Measurements from ENCODE around the gene NUP62.

The NUP62 gene

DNA sequence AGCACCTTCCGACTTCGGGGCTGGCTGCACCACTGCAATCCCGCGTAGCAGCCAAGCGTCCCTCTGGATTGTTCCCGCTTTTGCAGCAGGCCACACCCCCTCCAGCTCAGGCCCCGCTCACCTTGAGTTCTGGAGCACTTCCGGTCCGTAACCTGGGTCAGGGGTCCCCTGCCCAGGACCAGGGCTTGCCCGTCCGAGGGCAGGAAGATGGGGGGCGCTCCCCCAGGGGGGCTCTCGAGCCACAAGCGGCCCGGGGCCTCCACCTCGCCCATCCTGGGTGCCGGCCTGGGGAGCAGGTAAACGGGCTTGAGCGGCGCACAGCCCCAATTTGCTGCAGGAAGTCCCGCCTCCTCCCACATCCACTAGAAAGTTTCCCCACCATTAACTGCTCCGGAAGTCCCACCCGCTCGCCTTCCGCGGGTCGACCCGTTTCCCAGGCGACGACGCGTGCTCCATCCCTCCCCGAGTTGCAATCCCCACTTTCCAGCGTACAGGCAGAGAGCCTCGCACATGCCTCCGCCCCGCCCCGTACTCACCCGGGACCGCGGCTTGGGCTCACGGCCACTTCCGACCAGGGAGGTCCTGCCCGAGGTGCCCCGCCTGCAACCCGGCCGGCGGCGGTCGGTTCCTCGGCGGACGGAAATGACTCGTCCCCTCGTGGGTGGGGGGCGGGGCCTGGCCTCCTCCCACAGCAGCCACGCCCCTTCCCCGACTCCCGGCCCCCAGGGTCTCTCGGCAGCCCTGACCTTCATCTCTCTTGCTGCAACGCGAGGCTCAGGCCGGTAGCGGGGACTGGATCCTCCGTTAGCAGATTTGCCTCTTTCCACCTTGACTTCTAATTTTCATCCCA lies 62.1 kb downstream of the NUP62 start, which contains the start of gene PNKP:
Gene PNKP, minus strand, starts transcription at position 644 of the 850 bp plus-strand sequence. Its CDS starts 372 bp downstream, at position 272.
- peak; percentile 93 for DNase-seq (ENCODE audit: low spot score)

DNA sequence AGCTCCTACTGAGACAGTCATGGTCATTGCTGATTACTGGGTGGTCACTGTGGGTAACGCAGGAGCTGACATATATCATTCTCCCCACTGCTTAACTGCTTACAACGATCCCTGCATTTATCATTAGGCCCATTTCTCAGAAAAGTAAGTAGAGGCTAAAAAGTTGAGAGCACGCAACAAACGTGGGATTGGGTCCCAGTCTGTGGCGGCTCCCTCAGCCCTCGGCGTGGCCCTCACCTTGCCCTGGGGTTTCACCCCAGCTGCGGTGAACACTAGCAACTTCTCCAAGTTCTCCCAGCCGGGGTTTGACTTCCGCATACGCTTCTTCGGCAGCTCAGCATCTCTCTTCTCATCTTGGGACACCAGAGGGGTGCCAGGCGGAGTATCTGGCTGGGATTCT lies 64.4 kb downstream of the NUP62 start:
- DNase-seq (ENCODE audit: low spot score), result no peak

DNA sequence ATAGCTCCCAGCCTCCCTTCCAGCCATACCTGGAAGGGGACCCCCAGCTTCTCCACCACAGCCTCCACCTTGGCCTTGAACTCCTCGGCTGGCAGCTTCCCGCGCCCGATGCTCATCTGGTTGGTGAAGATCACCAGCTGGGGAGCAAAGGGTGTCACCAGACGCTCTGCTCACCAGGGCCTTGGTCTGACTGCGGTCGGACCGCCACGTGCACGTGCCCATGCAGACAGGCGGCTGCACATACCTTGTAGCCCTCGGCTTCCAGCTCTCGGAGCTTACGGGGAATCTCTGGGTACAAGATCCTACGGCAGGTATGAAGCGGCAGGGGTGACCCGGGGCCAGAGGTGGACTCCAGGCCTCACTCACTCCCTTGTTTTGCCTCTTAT lies 65.4 kb downstream of the NUP62 start:
- DNase-seq (ENCODE audit: low spot score), result no peak

DNA sequence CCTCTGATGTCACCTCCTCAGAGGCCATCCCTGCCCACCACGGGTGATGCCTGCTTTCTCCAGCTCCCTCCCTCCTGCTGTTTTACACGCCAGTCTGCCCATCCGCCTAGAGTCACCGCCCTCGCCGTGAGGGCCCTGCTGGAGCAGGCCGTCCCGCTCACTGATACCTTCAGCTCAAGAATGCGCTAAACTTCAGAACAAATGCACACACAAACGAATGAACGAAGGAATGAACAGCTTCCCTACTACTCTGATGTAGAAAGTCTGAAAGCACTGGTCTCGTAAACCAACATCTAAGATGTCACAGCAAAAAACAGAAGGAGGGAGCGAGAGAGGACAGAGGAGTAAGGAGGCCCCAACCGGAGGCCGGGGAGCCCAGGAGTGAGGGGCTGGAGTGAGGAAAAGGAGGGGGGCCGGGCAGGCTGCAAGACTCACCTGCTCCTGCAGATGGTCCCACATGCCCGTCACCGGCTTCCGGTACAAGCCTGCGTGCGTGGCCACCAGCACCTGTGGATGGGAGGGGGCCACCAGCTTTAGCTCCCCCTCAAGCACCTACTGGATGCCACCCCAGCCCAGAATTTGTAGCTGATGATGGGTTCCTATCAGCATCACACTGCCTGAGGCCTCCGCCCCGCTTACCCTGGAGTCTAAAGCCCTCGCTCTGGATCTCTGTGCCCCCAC lies 65.9 kb downstream of the NUP62 start:
- DNase-seq (ENCODE audit: low spot score), result no peak

DNA sequence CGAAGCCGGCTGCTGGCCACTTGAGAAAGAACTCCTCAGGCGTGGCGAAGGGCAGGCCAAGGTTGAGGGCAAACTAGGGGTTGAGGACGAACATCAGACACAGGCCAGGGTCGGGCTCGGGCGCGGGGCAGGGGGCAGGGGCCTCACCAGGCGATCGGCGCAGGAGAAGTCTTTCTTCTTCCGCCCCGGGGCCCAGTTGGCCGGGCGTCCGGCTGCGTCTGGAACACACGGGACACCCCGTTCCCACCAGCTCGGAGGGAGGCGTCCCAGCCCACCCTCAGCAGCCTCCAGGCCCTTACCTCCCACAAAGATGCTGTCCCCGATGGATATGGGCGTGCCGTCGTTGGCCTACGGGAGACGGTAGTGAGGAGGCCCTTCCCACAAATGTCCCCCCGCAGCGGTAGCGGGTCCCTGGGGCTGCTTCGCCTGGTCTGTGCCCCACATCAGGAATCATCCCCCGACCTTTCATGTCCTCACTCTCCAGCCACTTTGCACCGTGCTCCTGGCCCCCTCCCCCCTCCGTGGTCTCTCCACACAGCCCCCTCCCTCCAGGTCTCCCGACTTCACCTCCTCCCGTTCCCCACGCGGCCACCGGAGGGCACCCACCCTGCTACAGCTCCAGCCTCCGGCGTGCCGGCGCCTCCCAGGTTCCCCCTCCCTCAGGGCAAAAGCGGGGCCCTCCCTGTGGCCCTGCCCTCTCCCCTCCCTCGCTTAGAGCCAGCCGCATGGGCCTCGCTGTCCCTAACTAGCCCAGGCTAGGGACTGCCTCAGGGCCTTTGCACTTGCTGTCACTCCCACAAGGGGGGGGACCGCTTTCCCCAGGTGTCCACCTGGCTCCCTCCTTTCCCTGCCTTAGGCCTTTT lies 66.7 kb downstream of the NUP62 start:
- DNase-seq (ENCODE audit: low spot score), result no peak

DNA sequence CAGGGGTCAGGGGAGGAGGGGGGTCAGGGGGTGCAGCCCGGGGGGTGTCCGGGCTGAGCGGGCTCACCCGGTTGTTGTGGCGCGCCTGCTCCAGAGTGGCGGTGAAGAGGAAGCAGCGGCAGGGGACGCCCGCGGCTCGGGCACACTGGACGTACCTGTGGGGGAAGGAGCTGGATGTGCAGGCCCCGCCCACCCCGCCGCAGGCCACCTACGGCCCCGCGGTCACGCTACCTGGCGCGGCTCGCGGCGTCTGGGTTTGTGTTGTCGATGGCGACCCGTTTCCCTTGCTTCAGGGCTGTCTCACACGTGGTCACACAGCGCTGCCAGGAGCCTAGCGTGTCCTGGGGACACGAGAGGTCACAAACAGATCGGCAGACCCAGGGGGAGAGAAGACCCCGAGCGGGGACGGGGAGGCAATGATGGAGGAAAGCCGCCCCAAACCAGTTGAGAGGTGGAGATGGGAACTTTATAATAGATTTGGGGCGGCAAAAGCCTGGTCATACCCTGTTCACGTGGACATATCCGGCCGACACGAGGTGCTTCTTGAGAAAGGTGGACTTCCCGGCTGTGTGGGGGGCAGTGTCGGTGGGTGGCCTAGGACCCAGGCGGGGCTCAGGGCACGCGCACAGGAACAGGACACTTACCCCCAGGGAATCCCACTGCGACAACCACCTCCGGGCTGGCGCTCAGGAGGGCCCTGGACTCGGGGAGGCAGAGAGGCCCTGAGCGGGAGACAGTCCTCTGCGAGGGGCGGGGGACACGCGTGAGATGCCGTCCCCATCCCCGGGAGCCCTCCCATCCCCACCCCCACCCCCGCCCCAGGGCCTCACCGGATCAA lies 67.5 kb downstream of the NUP62 start:
- DNase-seq (ENCODE audit: low spot score), result no peak

DNA sequence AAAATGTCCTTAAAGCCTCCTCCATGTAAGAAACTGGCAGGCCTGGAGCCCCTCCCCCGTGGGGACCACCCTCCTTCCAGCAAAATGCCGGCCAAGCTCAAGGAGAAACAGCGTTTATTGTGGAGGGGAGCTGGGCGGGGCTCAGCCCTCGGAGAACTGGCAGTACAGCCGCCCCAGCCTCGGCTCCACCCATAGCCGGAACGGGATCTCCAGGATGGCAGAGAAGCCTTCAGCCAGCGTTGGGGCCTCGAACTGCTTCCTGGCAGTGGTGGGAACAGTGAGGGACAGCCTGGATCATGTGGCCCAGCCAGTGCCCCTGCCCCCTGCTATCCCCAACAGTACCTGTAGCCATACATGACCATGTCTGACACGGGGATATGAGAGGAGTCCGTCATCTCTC lies 68.2 kb downstream of the NUP62 start:
- DNase-seq (ENCODE audit: low spot score), result no peak

DNA sequence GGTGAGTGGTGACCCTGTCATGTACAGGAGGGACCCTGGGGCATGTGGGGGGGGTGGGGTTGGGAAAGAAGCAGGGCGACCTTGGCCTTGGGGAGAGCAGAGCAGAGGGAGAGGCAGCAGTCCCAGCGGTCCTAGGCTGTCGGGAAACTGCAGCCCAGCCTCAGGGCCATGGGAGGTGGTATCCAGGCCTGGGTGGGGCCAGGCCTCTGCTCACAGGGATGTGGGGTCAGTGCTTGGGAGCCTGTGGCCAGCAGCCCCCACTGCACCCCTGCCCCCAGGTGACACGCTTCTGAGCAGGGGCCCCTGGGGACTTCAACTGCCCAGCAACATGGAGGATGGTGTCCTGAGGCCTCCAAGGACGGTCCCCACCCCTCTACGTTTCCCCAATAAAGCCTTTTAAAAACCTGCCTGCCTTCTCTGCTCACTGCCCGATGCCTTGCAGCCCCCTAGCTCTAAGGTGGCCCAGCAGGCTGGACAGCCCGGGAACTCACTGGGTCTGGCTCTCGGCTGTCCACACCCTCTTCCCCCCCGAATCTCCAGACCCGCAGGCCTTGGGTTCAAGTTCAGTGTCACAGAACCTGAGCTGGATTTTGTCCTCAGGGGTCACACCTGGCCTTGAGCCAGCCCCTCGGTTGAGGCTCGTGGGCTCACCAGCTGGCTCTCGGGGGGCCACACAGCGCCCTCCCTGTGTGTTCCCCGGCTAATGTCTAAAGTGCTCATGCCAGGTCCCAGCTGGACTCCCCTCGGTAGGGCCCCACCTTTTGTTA lies 68.8 kb downstream of the NUP62 start:
- no peak for DNase-seq (ENCODE audit: low spot score)

DNA sequence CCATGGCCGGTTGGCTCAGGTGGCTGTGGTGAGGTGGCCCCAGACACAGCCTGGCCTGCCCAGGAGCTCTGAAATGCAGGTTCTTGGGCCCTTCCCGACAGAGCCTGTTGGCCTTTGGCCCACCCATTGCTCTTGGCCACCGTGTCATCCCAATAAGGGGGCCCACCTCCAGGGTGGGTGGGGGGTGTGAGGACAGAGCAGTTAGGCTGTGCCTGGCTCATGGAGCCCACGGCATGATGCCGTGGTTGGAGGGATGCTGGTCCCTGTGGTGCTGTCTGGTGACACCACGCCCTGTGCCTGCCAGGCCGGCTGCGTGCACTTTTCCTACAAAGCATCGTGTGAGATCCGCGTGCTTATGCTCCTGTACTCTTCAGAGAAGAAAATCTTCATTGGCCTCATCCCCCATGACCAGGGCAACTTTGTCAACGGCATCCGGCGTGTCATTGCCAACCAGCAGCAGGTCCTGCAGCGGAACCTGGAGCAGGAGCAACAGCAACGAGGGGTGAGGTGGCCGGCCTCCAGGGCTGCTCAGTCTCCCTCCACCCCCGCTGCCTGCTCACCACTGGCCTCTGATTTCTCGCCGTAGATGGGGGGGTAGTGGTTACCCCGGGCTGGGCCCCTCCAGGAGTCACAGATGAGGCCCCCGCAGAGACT lies 69.5 kb downstream of the NUP62 start:
- DNase-seq (ENCODE audit: low spot score), result no peak

DNA sequence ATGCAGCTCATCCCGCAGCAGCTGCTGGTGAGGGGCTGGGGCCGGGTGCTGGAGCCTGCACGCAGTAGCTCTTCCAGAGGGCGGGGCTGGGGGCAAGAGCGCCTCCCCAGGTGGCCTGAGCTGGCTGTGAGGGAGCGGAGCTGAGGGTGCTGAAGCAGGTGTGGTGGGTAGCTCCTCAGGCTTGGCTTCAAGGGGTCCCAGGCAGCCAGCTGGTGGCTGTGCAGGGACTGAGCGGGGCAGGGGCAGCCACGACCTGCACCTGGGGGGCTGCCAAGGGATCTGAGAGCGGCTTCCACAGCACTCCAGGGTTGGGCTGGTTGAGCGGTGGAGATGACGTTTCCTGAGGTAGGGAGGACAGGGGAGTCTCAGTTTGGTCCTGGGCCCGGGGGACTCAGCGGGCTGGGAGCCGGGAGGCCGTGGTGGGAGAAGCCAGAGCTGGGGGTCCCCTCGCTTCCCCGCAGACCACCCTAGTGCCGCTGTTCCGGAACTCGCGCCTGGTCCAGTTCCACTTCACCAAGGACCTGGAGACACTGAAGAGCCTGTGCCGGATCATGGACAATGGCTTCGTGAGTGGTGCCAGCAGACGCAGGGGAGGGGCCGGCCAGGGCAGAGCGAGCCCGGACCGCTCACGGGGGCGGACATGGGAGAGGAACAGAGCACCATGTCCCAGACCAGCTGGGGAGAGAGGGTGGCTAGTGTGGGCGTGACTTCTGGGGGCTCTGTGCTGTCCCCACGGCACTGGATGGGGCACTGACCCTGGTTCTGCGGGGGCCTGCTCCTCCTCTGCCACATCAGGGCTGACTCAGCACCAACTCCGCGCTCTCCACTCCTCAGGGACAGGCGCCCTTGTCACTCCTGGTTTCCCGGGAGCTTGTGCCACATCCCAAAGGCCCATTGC lies 71.0 kb downstream of the NUP62 start:
- no peak for DNase-seq (ENCODE audit: low spot score)

DNA sequence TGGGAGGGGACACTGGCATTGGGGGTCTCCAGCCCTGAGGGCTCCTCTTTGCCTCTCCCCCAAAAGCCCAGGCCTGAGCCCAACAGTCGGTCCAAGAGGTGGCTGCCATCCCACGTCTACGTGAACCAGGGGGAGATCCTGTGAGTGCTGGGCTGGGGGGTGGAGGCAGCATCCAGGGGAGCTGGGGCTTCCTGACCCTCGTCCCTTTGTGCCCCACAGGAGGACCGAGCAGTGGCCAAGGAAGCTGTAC lies 71.5 kb downstream of the NUP62 start:
- no peak for DNase-seq (ENCODE audit: low spot score)

DNA sequence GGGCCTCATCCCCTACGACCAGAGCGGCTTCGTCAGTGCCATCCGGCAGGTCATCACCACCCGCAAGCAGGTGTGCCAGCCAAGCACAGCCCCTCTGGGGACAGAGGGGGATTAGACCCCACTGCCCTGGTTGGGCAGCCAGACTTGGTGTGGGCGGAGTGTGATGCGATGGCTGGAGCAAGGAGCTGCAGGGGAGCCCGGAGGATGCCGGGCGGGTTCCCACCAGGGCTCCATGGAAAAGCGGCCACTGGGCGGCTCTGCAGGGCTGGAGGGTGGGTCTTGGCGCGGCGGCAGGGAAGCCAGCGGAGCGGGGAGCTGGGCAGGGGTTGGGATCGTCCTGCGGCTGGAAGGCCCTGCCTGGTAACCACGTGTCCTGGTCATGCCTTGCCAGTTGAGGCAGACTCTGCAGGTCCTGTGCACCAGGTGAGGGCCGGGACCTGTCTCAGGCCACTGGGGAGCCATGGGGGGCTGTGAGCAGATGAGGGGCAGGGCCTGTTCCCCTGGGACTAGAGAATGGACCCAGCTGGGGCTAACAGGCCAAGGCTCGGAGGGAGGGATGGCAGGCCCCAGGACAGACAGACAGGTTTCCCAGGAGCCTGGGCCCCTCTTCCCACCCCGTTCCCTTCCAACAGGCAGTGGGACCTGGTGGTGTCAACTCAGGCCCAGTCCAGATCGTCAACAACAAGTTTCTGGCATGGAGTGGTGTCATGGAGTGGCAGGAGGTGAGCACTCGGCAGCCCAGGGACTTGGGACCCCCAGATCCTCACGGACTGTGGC lies 72.1 kb downstream of the NUP62 start:
- DNase-seq (ENCODE audit: low spot score), result no peak
